Karpas-422 (cell line): ENCODE data around the gene KIF20B. TPM values are rescaled to one million over a fixed set of nuclear protein-coding genes. Genes with fewer than 3 reads are reported as not detected.
"Not testable (repeated sequence)": the region's sequence is repeated elsewhere in the genome, so short reads cannot be mapped to it uniquely, and the experiment has no call there.

Experiments used
- DNase-seq: peaks from one replicate; pipeline ENCODE4 v3.0.0-alpha.2; 2015
- H2AFZ ChIP-seq: fragments of 200-600 bp; sonication (generic); 2 replicates; pipeline ENCODE4 v1.6.1; 2014; ENCODE audit warnings: antibody characterized with exemption, low read length, mixed read lengths
- H3K27ac ChIP-seq: fragments of 200-600 bp; sonication (generic); 2 replicates; pipeline ENCODE4 v1.5.1; 2014; ENCODE audit warnings: mild to moderate bottlenecking, low read length, moderate library complexity
- H3K27me3 ChIP-seq: fragments of 200-600 bp; sonication (generic); 2 replicates; pipeline ENCODE4 v1.6.1; 2014; ENCODE audit warnings: low read length, mixed read lengths
- H3K36me3 ChIP-seq: fragments of 200-600 bp; sonication (generic); 2 replicates; pipeline ENCODE4 v1.6.1; 2014; ENCODE audit warnings: low read length, mixed read lengths; ENCODE audit not compliant: insufficient read depth
- H3K4me1 ChIP-seq: fragments of 200-600 bp; sonication (generic); 2 replicates; pipeline ENCODE4 v1.6.1; 2014; ENCODE audit warnings: mild to moderate bottlenecking, low read length, mixed read lengths
- H3K4me2 ChIP-seq: fragments of 200-600 bp; sonication (generic); 2 replicates; pipeline ENCODE4 v1.6.1; 2014; ENCODE audit warnings: low read length, low read depth, mild to moderate bottlenecking; ENCODE audit not compliant: poor library complexity, severe bottlenecking
- H3K4me3 ChIP-seq: fragments of 200-600 bp; sonication (generic); 2 replicates; pipeline ENCODE4 v1.5.1; 2014; ENCODE audit warnings: mild to moderate bottlenecking, antibody characterized with exemption, low read length, mixed read lengths
- H3K79me2 ChIP-seq: fragments of 200-600 bp; sonication (generic); 2 replicates; pipeline ENCODE4 v1.6.1; 2014; ENCODE audit warnings: mild to moderate bottlenecking, low read length, mixed read lengths
- H3K9ac ChIP-seq: fragments of 200-600 bp; sonication (generic); 2 replicates; pipeline ENCODE4 v1.6.0; 2014; ENCODE audit warnings: low read length
- H3K9me2 ChIP-seq: fragments of 200-600 bp; sonication (generic), shearing (Covaris generic); replicated peaks from 2 replicates; pipeline ENCODE4 v1.6.0; 2014; ENCODE audit warnings: mild to moderate bottlenecking, low read length, moderate library complexity; ENCODE audit not compliant: insufficient read depth
- H3K9me3 ChIP-seq: fragments of 300-700, 200-600 bp; sonication (generic); 2 replicates; pipeline ENCODE4 v1.6.1; 2014; ENCODE audit warnings: low read length, mixed read lengths
- H4K20me1 ChIP-seq: fragments of 200-600 bp; sonication (generic); 2 replicates; pipeline ENCODE4 v1.6.1; 2014; ENCODE audit warnings: mild to moderate bottlenecking, antibody characterized with exemption, low read length, low read depth; ENCODE audit not compliant: insufficient read depth
- total RNA-seq: library from RNA; depleted of rRNA; stranded (reverse); fragments of >200 nt; shearing (Covaris generic); gene quantifications from 2 replicates; pipeline ENCODE4 v1.2.3, GENCODE V29; 2014; ENCODE audit warnings: low replicate concordance; rRNA removed

The KIF20B gene
- total RNA-seq, 1 experiment from 2014 or later, result 11.5 TPM

- Histone ChIP-seq H3K27ac (no peak overlapping the region), H3K36me3 (no peaks in the 10 kb centered on the region), H3K4me3 (no peak overlapping the region), H3K9me2 (no peaks in the 10 kb centered on the region), H4K20me1 (no peaks in the 10 kb centered on the region), H3K4me1 (no peaks in the 10 kb centered on the region), H3K27me3 (no peaks in the 10 kb centered on the region), H3K79me2 (no peaks in the 10 kb centered on the region), H3K4me2 (no peak overlapping the region), H3K9ac (no peak overlapping the region), H3K9me3 (no peaks in the 10 kb centered on the region), H2AFZ (no peak overlapping the region)
- no peak for DNase-seq
Observed at GRCh38 chr10:89810908-89811525, 109.6 kb downstream of the KIF20B start.

GRCh38 chr10:89813546-89813945 is 112.2 kb downstream of the KIF20B start:
- Histone ChIP-seq H3K27me3 (no peaks in the 10 kb centered on the region), H3K4me3 (no peak overlapping the region), H3K9me2 (no peaks in the 10 kb centered on the region), H3K4me1 (no peaks in the 10 kb centered on the region), H3K9ac (no peak overlapping the region), H3K79me2 (no peaks in the 10 kb centered on the region), H3K9me3 (no peaks in the 10 kb centered on the region), H3K27ac (no peak overlapping the region), H2AFZ (no peak overlapping the region), H3K4me2 (no peak overlapping the region), H4K20me1 (no peaks in the 10 kb centered on the region), H3K36me3 (no peaks in the 10 kb centered on the region)
- DNase-seq, result no peak

GRCh38 chr10:89814278-89814677 is 112.9 kb downstream of the KIF20B start:
- H3K9ac ChIP-seq, result no peak overlapping the region
- H3K27me3 ChIP-seq, result no peaks in the 10 kb centered on the region
- H3K4me2 ChIP-seq, result no peak overlapping the region
- H3K4me1 ChIP-seq, result no peaks in the 10 kb centered on the region
- H3K9me2 ChIP-seq, result no peaks in the 10 kb centered on the region
- DNase-seq, result no peak
- H4K20me1 ChIP-seq, result no peaks in the 10 kb centered on the region
- H3K36me3 ChIP-seq, result no peaks in the 10 kb centered on the region
- H3K27ac ChIP-seq, result no peak overlapping the region
- no peaks in the 10 kb centered on the region for H3K79me2 ChIP-seq
- no peaks in the 10 kb centered on the region for H3K9me3 ChIP-seq
- no peak overlapping the region for H3K4me3 ChIP-seq
- H2AFZ ChIP-seq, result no peak overlapping the region

- H3K27ac ChIP-seq, result no peak overlapping the region
- no peaks in the 10 kb centered on the region for H3K9me3 ChIP-seq
- H3K4me2 ChIP-seq, result no peak overlapping the region
- H3K27me3 ChIP-seq, result no peaks in the 10 kb centered on the region
- no peaks in the 10 kb centered on the region for H3K79me2 ChIP-seq
- H4K20me1 ChIP-seq, result no peaks in the 10 kb centered on the region
- H3K36me3 ChIP-seq, result no peaks in the 10 kb centered on the region
- H3K4me3 ChIP-seq, result no peak overlapping the region
- no peak overlapping the region for H3K9ac ChIP-seq
- no peaks in the 10 kb centered on the region for H3K4me1 ChIP-seq
- no peak for DNase-seq
- H2AFZ ChIP-seq, result no peak overlapping the region
- H3K9me2 ChIP-seq, result no peaks in the 10 kb centered on the region
Observed at GRCh38 chr10:89815049-89815853, 113.9 kb downstream of the KIF20B start.

- not testable (repeated sequence) for H3K36me3 ChIP-seq, DNase-seq, H3K4me1 ChIP-seq, H3K4me2 ChIP-seq, H3K9me2 ChIP-seq, H3K27ac ChIP-seq, H3K4me3 ChIP-seq, H3K27me3 ChIP-seq, H3K9me3 ChIP-seq, H3K79me2 ChIP-seq, H4K20me1 ChIP-seq, H3K9ac ChIP-seq, H2AFZ ChIP-seq
Observed at GRCh38 chr10:89819008-89819407, 117.6 kb downstream of the KIF20B start.

Other genes with a start within 250 kb of the KIF20B start
- gene SLC16A12, start 166.0 kb upstream of the KIF20B start, total RNA-seq, result not detected in 2 replicates
- gene PANK1, start 56.3 kb upstream of the KIF20B start, total RNA-seq, result 4.4 and 8.1 TPM in 2 replicates